HEK293T (cell line): Measurements from ENCODE around the gene GOLGA2.

ENCODE experiments used
- CTCF ChIA-PET: fragments of 350-600 bp; formaldehyde crosslinking; extraction: SDS; loops from one replicate; lab custom pipeline; 2021; ENCODE audit warnings: antibody characterized with exemption, inconsistent platforms; lab: Yijun Ruan, JAX
- POLR2A ChIA-PET: fragments of 350-600 bp; formaldehyde crosslinking; extraction: SDS; loops from one replicate; lab custom pipeline; 2020; ENCODE audit warnings: antibody characterized with exemption, inconsistent platforms; lab: Yijun Ruan, JAX
- DNase-seq: peaks from one replicate; pipeline ENCODE4 v3.0.0; 2012; ENCODE audit warnings: mixed read lengths; ENCODE audit errors: extremely low spot score
- ARNT ChIP-seq: fragments of 450-650 bp; IDR thresholded peaks from 2 replicates; pipeline ENCODE4 v1.6.1; 2017; ENCODE audit warnings: mild to moderate bottlenecking
- BHLHE40 ChIP-seq: fragments of 450-650 bp; IDR thresholded peaks from 2 replicates; pipeline ENCODE4 v1.6.1; 2016; ENCODE audit warnings: mild to moderate bottlenecking, moderate library complexity, borderline replicate concordance
- CTBP1 ChIP-seq: fragments of 450-650 bp; IDR thresholded peaks from 2 replicates; pipeline ENCODE4 v1.6.1; 2016; ENCODE audit warnings: borderline replicate concordance
- ELF4 ChIP-seq: fragments of 450-650 bp; IDR thresholded peaks from 2 replicates; pipeline ENCODE4 v1.6.1; 2017; ENCODE audit warnings: antibody characterized with exemption
- FOXA1 ChIP-seq: fragments of 450-650 bp; IDR thresholded peaks from 2 replicates; pipeline ENCODE4 v1.6.1; 2016; ENCODE audit warnings: mild to moderate bottlenecking
- FOXK2 ChIP-seq: fragments of 450-650 bp; IDR thresholded peaks from 2 replicates; pipeline ENCODE4 v1.6.1; 2016; ENCODE audit warnings: mild to moderate bottlenecking
- FOXM1 ChIP-seq: fragments of 450-650 bp; IDR thresholded peaks from 2 replicates; pipeline ENCODE4 v1.6.1; 2017; ENCODE audit warnings: mild to moderate bottlenecking, borderline replicate concordance
- HDGF ChIP-seq: fragments of 450-650 bp; IDR thresholded peaks from 2 replicates; pipeline ENCODE4 v1.6.1; 2017; ENCODE audit warnings: antibody characterized with exemption, borderline replicate concordance
- L3MBTL2 ChIP-seq: fragments of 450-650 bp; conservative IDR thresholded peaks from 2 replicates; pipeline ENCODE4 v1.6.1; 2016; ENCODE audit warnings: mild to moderate bottlenecking
- LEF1 ChIP-seq: fragments of 450-650 bp; IDR thresholded peaks from 2 replicates; pipeline ENCODE4 v1.6.1; 2017; ENCODE audit warnings: mild to moderate bottlenecking, borderline replicate concordance
- NFRKB ChIP-seq: fragments of 450-650 bp; IDR thresholded peaks from 2 replicates; pipeline ENCODE4 v1.6.1; 2016; ENCODE audit warnings: mild to moderate bottlenecking, moderate library complexity
- SP1 ChIP-seq: fragments of 450-650 bp; IDR thresholded peaks from 2 replicates; pipeline ENCODE4 v1.6.1; 2017
- SUZ12 ChIP-seq: fragments of 450-650 bp; IDR thresholded peaks from 2 replicates; pipeline ENCODE4 v1.6.1; 2016; ENCODE audit warnings: mild to moderate bottlenecking
- TARDBP ChIP-seq: fragments of 450-650 bp; IDR thresholded peaks from 2 replicates; pipeline ENCODE4 v1.6.1; 2016
- ZNF384 ChIP-seq: fragments of 450-650 bp; IDR thresholded peaks from 2 replicates; pipeline ENCODE4 v1.6.1; 2016
- TF ChIP-seq, protein P1 (sequence below): fragments of 450-650 bp; IDR thresholded peaks from 2 replicates; pipeline ENCODE4 v1.6.1; 2016

The GOLGA2 gene

DNA sequence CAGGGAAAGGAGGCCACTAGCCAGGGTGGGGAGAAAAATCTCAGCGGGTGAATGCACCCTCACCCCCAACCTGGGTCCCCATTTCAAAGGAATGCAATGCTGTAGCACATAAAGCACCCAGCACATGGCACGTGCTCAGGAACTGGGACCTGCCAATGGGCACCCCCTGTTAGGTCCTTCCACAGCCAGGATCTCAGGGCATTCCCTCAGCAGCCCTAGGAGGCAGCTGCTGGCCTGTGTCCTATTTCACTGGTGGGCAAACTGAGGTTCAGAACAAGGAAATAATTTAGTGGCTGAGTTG is 63.9 kb downstream of the GOLGA2 start:
- ChIA-PET CTCF (interaction anchor here (0.8 kb wide), 1 partner anchor 8 kb away, joined by 3 read pairs; the partner anchor contains the start of gene DNM1), POLR2A (no interaction called here)
- DNase-seq: no peak
- TF ChIP-seq FOXK2: no peak
- TF ChIP-seq, protein P1, sequence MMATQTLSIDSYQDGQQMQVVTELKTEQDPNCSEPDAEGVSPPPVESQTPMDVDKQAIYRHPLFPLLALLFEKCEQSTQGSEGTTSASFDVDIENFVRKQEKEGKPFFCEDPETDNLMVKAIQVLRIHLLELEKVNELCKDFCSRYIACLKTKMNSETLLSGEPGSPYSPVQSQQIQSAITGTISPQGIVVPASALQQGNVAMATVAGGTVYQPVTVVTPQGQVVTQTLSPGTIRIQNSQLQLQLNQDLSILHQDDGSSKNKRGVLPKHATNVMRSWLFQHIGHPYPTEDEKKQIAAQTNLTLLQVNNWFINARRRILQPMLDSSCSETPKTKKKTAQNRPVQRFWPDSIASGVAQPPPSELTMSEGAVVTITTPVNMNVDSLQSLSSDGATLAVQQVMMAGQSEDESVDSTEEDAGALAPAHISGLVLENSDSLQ: no peak
- TF ChIP-seq FOXM1: no peak
- TF ChIP-seq ARNT: no peak
- no peak for TF ChIP-seq TARDBP
- no peak for TF ChIP-seq CTBP1
- no peak for TF ChIP-seq SUZ12
- TF ChIP-seq BHLHE40: no peak
- no peak for TF ChIP-seq NFRKB
- TF ChIP-seq LEF1: no peak
- no peak for TF ChIP-seq ELF4
- TF ChIP-seq FOXA1: no peak
- TF ChIP-seq L3MBTL2: no peak
- no peak for TF ChIP-seq ZNF384
- no peak for TF ChIP-seq SP1
- TF ChIP-seq HDGF: no peak

DNA sequence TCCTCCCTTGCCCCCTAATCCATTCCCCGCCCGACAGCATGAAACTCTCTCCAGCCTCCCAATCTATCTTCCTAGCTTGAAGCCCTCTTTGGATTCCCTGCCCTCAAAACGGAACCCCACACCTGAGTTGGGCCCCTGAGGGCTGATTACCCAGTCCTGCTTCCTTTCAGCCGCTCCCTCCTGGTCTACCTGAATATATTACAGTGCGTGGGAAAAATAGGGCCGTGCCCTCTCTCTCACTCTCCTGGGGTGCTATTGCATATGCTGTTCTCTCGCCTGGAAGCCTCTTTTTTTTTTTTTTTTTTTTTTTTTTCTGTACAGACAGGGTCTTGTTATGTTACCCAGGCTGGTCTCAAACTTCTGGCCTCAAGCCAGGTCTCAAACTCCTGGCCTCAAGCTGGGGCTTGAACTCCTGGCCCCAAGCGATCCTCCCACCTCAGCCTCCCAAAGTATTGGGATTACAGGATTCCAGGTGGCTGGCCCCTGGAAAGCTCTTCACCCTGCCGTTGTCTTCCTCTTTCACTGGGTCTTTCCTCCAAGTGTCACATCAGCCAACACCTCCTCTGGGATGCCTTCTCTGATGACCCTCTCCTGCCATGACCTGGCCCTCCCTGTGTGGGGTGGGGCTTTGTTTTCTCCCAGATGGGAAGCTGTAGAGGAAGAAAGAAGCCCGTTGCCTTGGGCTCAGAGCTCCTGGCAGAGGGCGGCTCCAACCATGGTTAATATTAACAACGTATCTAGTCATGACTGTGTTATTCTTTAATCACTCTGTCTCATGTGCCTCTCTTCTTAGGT is 64.4 kb downstream of the GOLGA2 start:
- ChIA-PET POLR2A (no interaction called here), CTCF (interaction anchor here (0.8 kb wide), 1 partner anchor 8 kb away, joined by 3 read pairs; the partner anchor contains the start of gene DNM1)
- TF ChIP-seq LEF1 (no peak), FOXA1 (no peak), TARDBP (no peak), BHLHE40 (no peak), SP1 (no peak), ARNT (no peak), ZNF384 (no peak), NFRKB (no peak), FOXK2 (no peak), HDGF (no peak), SUZ12 (no peak), CTBP1 (no peak), L3MBTL2 (no peak)
- TF ChIP-seq, protein P1: no peak
- DNase-seq: no peak

DNA sequence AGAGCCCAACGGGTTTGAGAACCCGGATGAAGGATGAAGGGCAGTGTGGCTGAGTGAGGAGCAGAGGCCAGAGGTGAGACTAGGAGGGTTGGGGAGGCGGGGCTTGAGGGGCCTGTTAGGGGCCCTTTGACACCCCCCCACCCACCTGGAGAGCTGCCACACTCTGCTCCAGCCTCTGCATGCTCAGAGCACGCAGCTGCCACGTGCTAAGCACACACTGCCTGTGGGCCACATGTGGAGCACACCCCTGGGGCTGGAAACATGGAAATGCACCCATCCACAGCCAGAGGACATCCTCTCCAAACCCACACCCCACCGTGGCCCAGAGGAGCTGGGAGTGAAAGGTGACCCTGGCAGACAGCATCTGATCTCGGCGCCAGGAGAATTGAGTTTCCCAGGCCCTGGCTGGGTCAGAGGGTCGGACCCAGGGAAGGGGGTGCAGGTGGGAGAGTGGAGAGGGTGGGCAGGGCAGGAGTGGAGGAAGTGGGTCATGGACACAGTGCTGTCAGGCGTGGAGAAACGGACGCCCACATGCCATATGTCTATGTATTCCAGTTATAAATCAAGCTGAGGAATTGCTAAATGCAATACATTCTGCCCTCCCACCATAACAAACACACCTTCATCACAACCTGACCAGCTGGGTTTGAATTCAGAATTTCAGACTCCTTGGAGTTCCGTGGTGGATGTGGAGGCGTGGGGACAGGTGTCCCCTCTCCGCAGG is 66.7 kb downstream of the GOLGA2 start:
- ChIA-PET POLR2A (interaction anchor here (0.8 kb wide), 1 partner anchor 9 kb away, joined by 3 read pairs; no protein-coding TSS in a partner anchor), CTCF (no interaction called here)
- TF ChIP-seq ARNT (no peak), FOXM1 (no peak), NFRKB (no peak), ELF4 (no peak), FOXK2 (no peak), ZNF384 (no peak), BHLHE40 (no peak), L3MBTL2 (no peak), LEF1 (no peak), SP1 (no peak), CTBP1 (no peak)
- TF ChIP-seq, protein P1: no peak
- DNase-seq: no peak

DNA sequence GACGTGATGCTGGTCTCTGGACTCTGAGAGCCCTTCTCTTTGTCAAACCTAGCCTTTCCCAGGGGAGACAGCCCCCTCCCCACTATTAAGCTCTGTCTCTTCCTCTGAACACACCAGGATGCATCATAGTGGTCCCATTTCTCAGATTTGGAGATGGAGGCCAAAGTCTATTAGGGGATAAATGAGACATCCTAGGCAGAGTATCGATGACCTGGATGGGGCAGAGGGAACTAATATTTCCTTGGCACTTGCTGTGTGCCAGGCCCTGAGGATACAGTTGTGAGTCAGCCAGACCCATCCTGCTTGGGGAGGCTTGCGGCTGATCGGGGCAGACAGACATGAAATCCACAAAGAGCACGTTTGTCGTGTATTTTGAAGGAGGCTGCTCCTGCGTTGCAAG is 67.4 kb downstream of the GOLGA2 start:
- TF ChIP-seq, protein P1: no peak
- TF ChIP-seq ZNF384 (no peak), LEF1 (no peak), HDGF (no peak), ARNT (no peak), L3MBTL2 (no peak), SP1 (no peak), FOXA1 (no peak), SUZ12 (no peak), NFRKB (no peak), FOXM1 (no peak), CTBP1 (no peak), ELF4 (no peak), TARDBP (no peak), FOXK2 (no peak), BHLHE40 (no peak)
- ChIA-PET CTCF (no interaction called here), POLR2A (interaction anchor here (2.3 kb wide), 1 partner anchor 9 kb away, joined by 8 read pairs; no protein-coding TSS in a partner anchor)
- DNase-seq: no peak
